WTC11 (cell line): ENCODE measurements around the gene IQCE. TPM values are rescaled to one million over a fixed set of nuclear protein-coding genes. Genes with fewer than 3 reads are reported as not detected.

Source experiments
- ATAC-seq: fragments of 200-7000 bp; cut with Tn5 transposase; 2 replicates; pipeline ENCODE4 v1.10.0; 2021; ENCODE audit warnings: mild to moderate bottlenecking, moderate library complexity
- CTCF ChIA-PET: fragments of 300-600 bp; sonication (Branson Sonifier 250); formaldehyde crosslinking; loops from one replicate; lab custom pipeline; 2021; ENCODE audit warnings: antibody characterized with exemption; lab: Charles Lee
- POLR2A ChIA-PET: fragments of 350-600 bp; sonication (Branson Sonifier 250); formaldehyde crosslinking; loops from one replicate; lab custom pipeline; 2021; ENCODE audit warnings: antibody characterized with exemption; lab: Charles Lee
- DNase-seq: peaks from one replicate; pipeline ENCODE4 v3.0.0; 2021; ENCODE audit warnings: low spot score
- H3K27ac Mint-ChIP-seq: 2 replicates; pipeline ENCODE4 v1.8.0; 2021; ENCODE audit warnings: mixed read lengths
- H3K27me3 Mint-ChIP-seq: 2 replicates; pipeline ENCODE4 v1.8.0; 2021; ENCODE audit warnings: low read depth, mild to moderate bottlenecking, moderate library complexity, mixed read lengths
- H3K36me3 Mint-ChIP-seq: 2 replicates; pipeline ENCODE4 v1.8.0; 2021; ENCODE audit warnings: mixed read lengths
- H3K4me1 Mint-ChIP-seq: 2 replicates; pipeline ENCODE4 v1.8.0; 2022; ENCODE audit warnings: mixed read lengths
- H3K4me3 Mint-ChIP-seq: 2 replicates; pipeline ENCODE4 v1.8.0; 2021; ENCODE audit warnings: mild to moderate bottlenecking, moderate library complexity, mixed read lengths
- H3K9me3 Mint-ChIP-seq: 2 replicates; pipeline ENCODE4 v1.8.0; 2021; ENCODE audit warnings: mixed read lengths
- ARID4B ChIP-seq: sonication (generic); formaldehyde crosslinking; IDR thresholded peaks from 2 replicates; pipeline ENCODE4 v1.8.0; 2023; ENCODE audit warnings: missing genetic modification reagents, mild to moderate bottlenecking, borderline replicate concordance
- CDX4 ChIP-seq: fragments of 250-450 bp; sonication (Bioruptor Pico); IDR thresholded peaks from 2 replicates; pipeline ENCODE4 v1.9.0; 2021; ENCODE audit warnings: moderate library complexity, mild to moderate bottlenecking, inconsistent platforms, borderline replicate concordance
- FOXJ3 ChIP-seq: sonication (generic); formaldehyde crosslinking; IDR thresholded peaks from 2 replicates; pipeline ENCODE4 v1.9.0; 2021; ENCODE audit warnings: missing genetic modification reagents, mild to moderate bottlenecking, borderline replicate concordance
- GTF2I ChIP-seq: fragments of 250-450 bp; sonication (Bioruptor Pico); conservative IDR thresholded peaks from 2 replicates; pipeline ENCODE4 v1.4.0; 2021; ENCODE audit warnings: mild to moderate bottlenecking
- IRF1 ChIP-seq: sonication (generic); formaldehyde crosslinking; IDR thresholded peaks from 2 replicates; pipeline ENCODE4 v1.8.0; 2023; ENCODE audit warnings: missing genetic modification reagents
- JAZF1 ChIP-seq: fragments of 250-450 bp; sonication (Bioruptor Pico); IDR thresholded peaks from 2 replicates; pipeline ENCODE4 v1.9.0; 2021; ENCODE audit warnings: moderate library complexity, mild to moderate bottlenecking, inconsistent platforms
- OVOL2 ChIP-seq: fragments of 250-450 bp; sonication (Bioruptor Pico); IDR thresholded peaks from 2 replicates; pipeline ENCODE4 v1.9.0; 2021; ENCODE audit warnings: mild to moderate bottlenecking, borderline replicate concordance
- SMAD4 ChIP-seq: sonication (generic); formaldehyde crosslinking; IDR thresholded peaks from 2 replicates; pipeline ENCODE4 v1.8.0; 2022; ENCODE audit warnings: mild to moderate bottlenecking, missing genetic modification reagents
- ZNF219 ChIP-seq: sonication (generic); formaldehyde crosslinking; IDR thresholded peaks from 2 replicates; pipeline ENCODE4 v1.8.0; 2023; ENCODE audit warnings: missing genetic modification reagents, mild to moderate bottlenecking, borderline replicate concordance
- ZNF232 ChIP-seq: sonication (generic); formaldehyde crosslinking; IDR thresholded peaks from 2 replicates; pipeline ENCODE4 v1.8.0; 2022; ENCODE audit warnings: mild to moderate bottlenecking, missing genetic modification reagents
- ZNF317 ChIP-seq: sonication (generic); formaldehyde crosslinking; IDR thresholded peaks from 2 replicates; pipeline ENCODE4 v1.8.1; 2023; ENCODE audit warnings: low read depth, mild to moderate bottlenecking, moderate library complexity, missing genetic modification reagents, borderline replicate concordance
- ZNF423 ChIP-seq: fragments of 250-450 bp; sonication (Bioruptor Pico); IDR thresholded peaks from 2 replicates; pipeline ENCODE4 v2.1.2; 2022; ENCODE audit warnings: mild to moderate bottlenecking, moderate library complexity
- ZNF532 ChIP-seq: fragments of 250-450 bp; sonication (Bioruptor Pico); IDR thresholded peaks from 2 replicates; pipeline ENCODE4 v1.9.0; 2021; ENCODE audit warnings: mild to moderate bottlenecking, borderline replicate concordance
- total RNA-seq: library from RNA; stranded (reverse); gene quantifications from 3 replicates; pipeline ENCODE4 v1.2.3, GENCODE V29; 2021
- TF ChIP-seq, protein P1 (sequence below): fragments of 250-450 bp; sonication (Bioruptor Pico); IDR thresholded peaks from 2 replicates; pipeline ENCODE4 v1.9.0; 2021; ENCODE audit warnings: mild to moderate bottlenecking
- TF ChIP-seq, protein P2 (sequence below): fragments of 250-450 bp; sonication (Bioruptor Pico); IDR thresholded peaks from 2 replicates; pipeline ENCODE4 v2.1.2; 2022; ENCODE audit warnings: mild to moderate bottlenecking, moderate library complexity
- TF ChIP-seq, protein P3 (sequence below): fragments of 250-450 bp; sonication (Bioruptor Pico); conservative IDR thresholded peaks from 2 replicates; pipeline ENCODE4 v1.9.0; 2021; ENCODE audit warnings: mild to moderate bottlenecking
- TF ChIP-seq, protein P4 (sequence below): sonication (generic); formaldehyde crosslinking; IDR thresholded peaks from 2 replicates; pipeline ENCODE4 v1.8.1; 2023; ENCODE audit warnings: mild to moderate bottlenecking, missing genetic modification reagents, moderate library complexity

Gene IQCE
- total RNA-seq, 1 experiment from 2014 or later: 4.4 TPM

DNA sequence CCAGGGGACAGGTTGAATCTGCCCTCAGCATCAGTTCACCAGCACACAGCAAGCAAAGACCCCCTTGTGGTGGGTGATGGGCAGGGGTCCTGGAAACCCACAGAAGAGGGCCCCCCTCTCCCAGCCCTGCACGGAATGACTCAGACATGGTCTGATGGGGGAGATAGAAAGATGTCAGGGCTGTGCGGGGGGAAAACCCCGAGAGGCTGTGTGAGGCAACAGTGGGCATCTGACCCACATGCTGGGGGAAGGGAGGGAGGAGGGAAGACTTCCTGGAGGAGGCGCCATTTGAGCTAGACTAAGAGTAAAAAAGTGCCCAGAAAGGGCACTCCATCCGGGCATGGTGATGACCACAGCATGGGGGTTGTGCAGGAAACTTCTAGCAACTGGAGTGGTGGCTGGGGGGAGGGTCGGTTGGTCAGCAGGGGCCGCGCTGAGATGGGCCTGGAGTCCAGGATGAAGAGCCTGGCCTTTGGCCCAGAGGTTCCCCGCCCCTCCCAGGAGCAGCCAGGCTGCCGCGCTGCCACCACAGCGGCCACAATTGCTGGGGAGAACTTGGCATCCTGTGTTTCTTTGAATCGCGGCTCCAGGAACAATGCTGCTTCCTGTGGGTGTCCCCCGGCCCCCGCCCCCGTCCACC lies 36.7 kb upstream of the IQCE start (continued):
- TF ChIP-seq ARID4B (CRISPR knock-in tag) (no peak), OVOL2 (CRISPR knock-in tag) (no peak)
- TF ChIP-seq, protein P1, sequence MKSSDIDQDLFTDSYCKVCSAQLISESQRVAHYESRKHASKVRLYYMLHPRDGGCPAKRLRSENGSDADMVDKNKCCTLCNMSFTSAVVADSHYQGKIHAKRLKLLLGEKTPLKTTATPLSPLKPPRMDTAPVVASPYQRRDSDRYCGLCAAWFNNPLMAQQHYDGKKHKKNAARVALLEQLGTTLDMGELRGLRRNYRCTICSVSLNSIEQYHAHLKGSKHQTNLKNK (CRISPR knock-in tag): no peak
- TF ChIP-seq, all 79 proteins: peak for 0

DNA sequence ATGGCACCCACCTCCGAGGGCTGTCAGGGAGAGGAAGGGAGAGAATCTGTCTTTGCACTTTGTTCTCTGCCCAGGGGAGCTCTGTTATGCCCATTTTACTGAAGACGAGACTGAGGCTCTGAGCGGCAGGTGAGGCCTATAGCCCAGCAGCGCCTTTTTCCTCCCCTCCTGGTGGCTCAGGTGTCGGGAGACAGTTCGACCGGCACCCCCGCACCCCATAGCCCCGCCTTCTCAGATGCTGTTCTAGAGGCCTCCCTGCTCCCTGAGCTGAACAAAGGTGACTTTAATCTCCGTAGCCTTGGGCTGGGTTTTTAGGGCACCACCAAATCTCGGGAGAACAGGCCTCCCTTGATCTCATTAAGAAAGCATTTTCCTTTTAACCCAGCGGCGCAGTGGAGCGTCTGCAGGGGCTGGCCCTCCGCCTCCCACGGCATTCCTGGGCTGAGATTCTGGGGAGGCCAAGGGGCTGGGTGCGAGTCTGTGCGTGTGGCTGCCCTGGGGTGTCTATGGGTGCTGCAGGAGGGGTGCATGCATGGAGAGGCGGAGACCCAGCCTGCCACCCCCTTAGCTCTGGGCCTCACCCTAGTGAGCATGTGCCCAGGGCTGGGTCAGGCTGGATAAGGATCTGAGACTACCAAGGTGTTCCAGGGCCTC lies 35.9 kb upstream of the IQCE start:
- peak; percentile 2 for ATAC-seq
- no peaks in the 10 kb centered on the region for H3K9me3 Mint-ChIP-seq
- H3K27ac Mint-ChIP-seq: peak overlapping the region; percentile 84

More for the DNA sequence above, 35.9 kb upstream of the IQCE start:
- peaks cover 18% of the 10 kb centered on the region for H3K27me3 Mint-ChIP-seq
- H3K4me3 Mint-ChIP-seq: peak overlapping the region; percentile 56
- POLR2A ChIA-PET: interaction anchor here (0.6 to 1.6 kb wide), 2 partner anchors 122 to 265 kb away, joined by 4 to 5 read pairs; no protein-coding TSS in a partner anchor
- no peak for DNase-seq
- peak; percentile 81; the same call in 1 of the 2 replicates for TF ChIP-seq GTF2I (CRISPR knock-in tag)
- no peak for TF ChIP-seq ZNF219 (CRISPR knock-in tag)
- TF ChIP-seq ZNF423 (CRISPR knock-in tag): 0 out of 2 replicates have a peak, but pooled peaks have one; percentile 2
- no peak for TF ChIP-seq SMAD4
- TF ChIP-seq ZNF532: no peak
- TF ChIP-seq, protein P2, sequence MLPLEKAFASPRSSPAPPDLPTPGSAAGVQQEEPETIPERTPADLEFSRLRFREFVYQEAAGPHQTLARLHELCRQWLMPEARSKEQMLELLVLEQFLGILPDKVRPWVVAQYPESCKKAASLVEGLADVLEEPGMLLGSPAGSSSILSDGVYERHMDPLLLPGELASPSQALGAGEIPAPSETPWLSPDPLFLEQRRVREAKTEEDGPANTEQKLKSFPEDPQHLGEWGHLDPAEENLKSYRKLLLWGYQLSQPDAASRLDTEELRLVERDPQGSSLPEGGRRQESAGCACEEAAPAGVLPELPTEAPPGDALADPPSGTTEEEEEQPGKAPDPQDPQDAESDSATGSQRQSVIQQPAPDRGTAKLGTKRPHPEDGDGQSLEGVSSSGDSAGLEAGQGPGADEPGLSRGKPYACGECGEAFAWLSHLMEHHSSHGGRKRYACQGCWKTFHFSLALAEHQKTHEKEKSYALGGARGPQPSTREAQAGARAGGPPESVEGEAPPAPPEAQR (CRISPR knock-in tag): no peak
- TF ChIP-seq, protein P3, sequence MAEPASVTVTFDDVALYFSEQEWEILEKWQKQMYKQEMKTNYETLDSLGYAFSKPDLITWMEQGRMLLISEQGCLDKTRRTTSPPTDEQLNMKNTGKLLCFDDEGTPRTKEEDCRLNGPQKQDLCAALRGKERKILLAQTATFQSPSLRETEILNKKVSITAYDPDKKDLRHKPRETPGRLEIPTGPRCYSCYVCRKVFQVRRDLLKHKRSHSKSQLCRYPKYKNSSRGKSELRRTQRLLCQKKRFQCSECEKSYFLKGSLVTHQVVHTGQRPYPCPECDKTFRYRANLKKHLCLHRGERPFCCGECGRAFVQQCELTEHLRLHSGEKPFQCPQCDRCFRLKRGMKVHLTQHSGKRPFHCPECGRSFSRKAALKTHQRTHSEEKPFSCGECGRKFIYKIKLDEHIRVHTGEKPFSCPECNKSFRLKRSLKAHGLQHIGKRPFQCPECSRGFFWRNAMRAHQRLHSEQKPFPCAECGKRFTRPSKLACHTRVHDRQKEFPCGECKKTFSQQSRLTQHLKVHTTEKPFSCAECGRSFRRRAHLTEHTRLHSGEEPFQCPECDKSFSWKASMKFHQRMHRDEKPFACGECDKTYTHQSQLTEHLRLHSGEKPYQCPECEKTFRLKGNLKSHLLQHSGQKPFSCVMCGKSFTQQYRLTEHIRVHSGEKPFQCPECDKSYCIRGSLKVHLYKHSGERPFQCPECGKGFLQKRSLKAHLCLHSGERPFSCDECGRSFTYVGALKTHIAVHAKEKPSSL (CRISPR knock-in tag): no peak
- TF ChIP-seq JAZF1 (CRISPR knock-in tag): no peak
- no peak for TF ChIP-seq IRF1 (CRISPR knock-in tag)
- TF ChIP-seq, protein P4, sequence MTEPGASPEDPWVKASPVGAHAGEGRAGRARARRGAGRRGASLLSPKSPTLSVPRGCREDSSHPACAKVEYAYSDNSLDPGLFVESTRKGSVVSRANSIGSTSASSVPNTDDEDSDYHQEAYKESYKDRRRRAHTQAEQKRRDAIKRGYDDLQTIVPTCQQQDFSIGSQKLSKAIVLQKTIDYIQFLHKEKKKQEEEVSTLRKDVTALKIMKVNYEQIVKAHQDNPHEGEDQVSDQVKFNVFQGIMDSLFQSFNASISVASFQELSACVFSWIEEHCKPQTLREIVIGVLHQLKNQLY (CRISPR knock-in tag): no peak
- no peak for TF ChIP-seq ZNF317 (CRISPR knock-in tag)
- TF ChIP-seq CDX4 (CRISPR knock-in tag): no peak
- no peak for TF ChIP-seq FOXJ3
- TF ChIP-seq ZNF232 (CRISPR knock-in tag): no peak
- TF ChIP-seq, all 79 proteins: peak for 2
- CTCF ChIA-PET: interaction anchor here (0.6 to 7.1 kb wide), 7 partner anchors 23 to 142 kb away, joined by 3 to 65 read pairs (median 4); partner anchors contain the start of gene BRAT1
- peaks cover 5% of the 10 kb centered on the region; the same call in 1 of the 2 replicates for H3K36me3 Mint-ChIP-seq
- peaks cover 42% of the 10 kb centered on the region for H3K4me1 Mint-ChIP-seq
